H9 (cell line): ENCODE measurements around the gene DISC1. TPM values are rescaled to one million over a fixed set of nuclear protein-coding genes. Genes with fewer than 3 reads are reported as not detected.

Source experiments
- DNase-seq: peaks from one replicate; pipeline ENCODE4 v3.0.0-alpha.2; 2017
- H2AFZ ChIP-seq: one replicate; pipeline ENCODE4 v1.6.1; 2013; ENCODE audit warnings: mild to moderate bottlenecking, low read length, control low read depth, moderate library complexity
- H2AK5ac ChIP-seq: 2 replicates; pipeline ENCODE4 v1.6.1; 2013; ENCODE audit warnings: low read length, control low read depth, mixed read lengths; ENCODE audit not compliant: insufficient read length
- H2BK120ac ChIP-seq: one replicate; pipeline ENCODE4 v1.6.1; 2013; ENCODE audit warnings: low read depth, mild to moderate bottlenecking, low read length, control low read depth, inconsistent platforms; ENCODE audit not compliant: poor library complexity, severe bottlenecking
- H2BK12ac ChIP-seq: 2 replicates; pipeline ENCODE4 v1.6.1; 2013; ENCODE audit warnings: low read length, control low read depth, mixed read lengths, low read depth; ENCODE audit not compliant: insufficient read length
- H2BK15ac ChIP-seq: 2 replicates; pipeline ENCODE4 v1.6.1; 2013; ENCODE audit warnings: low read depth, low read length, control low read depth
- H2BK20ac ChIP-seq: one replicate; pipeline ENCODE4 v1.6.1; 2013; ENCODE audit warnings: low read depth, mild to moderate bottlenecking, low read length, control low read depth, inconsistent platforms; ENCODE audit not compliant: poor library complexity, severe bottlenecking
- H2BK5ac ChIP-seq: 2 replicates; pipeline ENCODE4 v1.6.1; 2013; ENCODE audit warnings: low read length, control low read depth, mixed read lengths; ENCODE audit not compliant: insufficient read length
- H3K14ac ChIP-seq: 2 replicates; pipeline ENCODE4 v1.6.1; 2013; ENCODE audit warnings: low read length, control low read depth; ENCODE audit not compliant: insufficient read depth
- H3K18ac ChIP-seq: 2 replicates; pipeline ENCODE4 v1.6.1; 2013; ENCODE audit warnings: low read depth, mild to moderate bottlenecking, mixed read lengths, low read length, control low read depth; ENCODE audit not compliant: insufficient read length
- H3K23ac ChIP-seq: 2 replicates; pipeline ENCODE4 v1.6.1; 2013; ENCODE audit warnings: low read length, control low read depth, mixed read lengths, low read depth; ENCODE audit not compliant: insufficient read length
- H3K23me2 ChIP-seq: 2 replicates; pipeline ENCODE4 v1.6.1; 2013; ENCODE audit warnings: low read depth, mild to moderate bottlenecking, mixed read lengths, low read length, control low read depth; ENCODE audit not compliant: insufficient read length, poor library complexity, severe bottlenecking
- H3K27ac ChIP-seq: 2 replicates; pipeline ENCODE4 v1.5.1; 2013; ENCODE audit warnings: low read length, control low read depth, mixed read lengths, low read depth; ENCODE audit not compliant: insufficient read length
- H3K27me3 ChIP-seq: 2 replicates; pipeline ENCODE4 v1.6.1; 2013; ENCODE audit warnings: low read length, control low read depth, inconsistent platforms; ENCODE audit not compliant: insufficient read depth
- H3K4ac ChIP-seq: 2 replicates; pipeline ENCODE4 v1.6.1; 2013; ENCODE audit warnings: low read depth, mild to moderate bottlenecking, control low read depth, inconsistent platforms, low read length, moderate library complexity
- H3K4me1 ChIP-seq: 2 replicates; pipeline ENCODE4 v1.6.1; 2013; ENCODE audit warnings: low read length, control low read depth, inconsistent platforms; ENCODE audit not compliant: insufficient read depth
- H3K4me2 ChIP-seq: 2 replicates; pipeline ENCODE4 v1.6.1; 2013; ENCODE audit warnings: low read length, control low read depth, mixed read lengths; ENCODE audit not compliant: insufficient read length, insufficient read depth
- H3K56ac ChIP-seq: 2 replicates; pipeline ENCODE4 v1.6.1; 2013; ENCODE audit warnings: low read depth, mild to moderate bottlenecking, mixed read lengths, low read length, control low read depth; ENCODE audit not compliant: insufficient read length
- H3K79me1 ChIP-seq: 2 replicates; pipeline ENCODE4 v1.6.1; 2013; ENCODE audit warnings: low read depth, mild to moderate bottlenecking, moderate library complexity, low read length, control low read depth, inconsistent platforms; ENCODE audit not compliant: insufficient read depth, poor library complexity, severe bottlenecking
- H3K79me2 ChIP-seq: 2 replicates; pipeline ENCODE4 v1.6.1; 2013; ENCODE audit warnings: low read length, control low read depth, inconsistent platforms; ENCODE audit not compliant: insufficient read depth
- H3K9ac ChIP-seq: 2 replicates; pipeline ENCODE4 v1.6.1; 2013; ENCODE audit warnings: low read length, control low read depth, mixed read lengths; ENCODE audit not compliant: insufficient read length; ENCODE audit errors: extremely low read depth
- H3K9me3 ChIP-seq: one replicate; pipeline ENCODE4 v1.6.1; 2013; ENCODE audit warnings: low read depth, low read length, inconsistent platforms; ENCODE audit not compliant: control insufficient read depth
- H3T11ph ChIP-seq: one replicate; pipeline ENCODE4 v1.6.1; 2013; ENCODE audit warnings: mild to moderate bottlenecking, low read length, control low read depth, inconsistent platforms
- H4K20me1 ChIP-seq: one replicate; pipeline ENCODE4 v1.6.1; 2013; ENCODE audit not compliant: control insufficient read depth, insufficient read length, insufficient read depth
- H4K5ac ChIP-seq: 2 replicates; pipeline ENCODE4 v1.6.1; 2013; ENCODE audit warnings: low read depth, mild to moderate bottlenecking, mixed read lengths, low read length, control low read depth; ENCODE audit not compliant: insufficient read length
- H4K8ac ChIP-seq: replicated peaks from 2 replicates; pipeline ENCODE4 v1.6.1; 2013; ENCODE audit warnings: low read length, control low read depth, mixed read lengths, low read depth; ENCODE audit not compliant: insufficient read length
- H4K91ac ChIP-seq: 2 replicates; pipeline ENCODE4 v1.6.1; 2013; ENCODE audit warnings: low read depth, mild to moderate bottlenecking, moderate library complexity, mixed read lengths, low read length, control low read depth; ENCODE audit not compliant: insufficient read length
- H3K27ac Mint-ChIP-seq, 3 experiments: 2 replicates in 2 of 3; 3 replicates in 1 of 3; pipeline ENCODE4 v1.8.0; 2020 to 2021; ENCODE audit warnings: mixed read lengths in 3 of 3, mild to moderate bottlenecking in 1 of 3, moderate library complexity in 1 of 3
- H3K27me3 Mint-ChIP-seq: 2 replicates; pipeline ENCODE4 v1.8.0; 2021; ENCODE audit warnings: low read depth, mild to moderate bottlenecking, moderate library complexity, mixed read lengths
- H3K36me3 Mint-ChIP-seq, 3 experiments: 2 replicates in 2 of 3; 3 replicates in 1 of 3; pipeline ENCODE4 v1.8.0; 2020 to 2021; ENCODE audit warnings: low read depth in 3 of 3, mixed read lengths in 3 of 3; ENCODE audit not compliant: insufficient read depth in 1 of 3
- H3K4me1 Mint-ChIP-seq, 2 experiments: 2 replicates each; pipeline ENCODE4 v1.8.0; 2020; ENCODE audit warnings: mixed read lengths in 2 of 2
- H3K4me3 Mint-ChIP-seq, 2 experiments: 2 replicates in 1 of 2; 3 replicates in 1 of 2; pipeline ENCODE4 v1.8.0; 2020 to 2021; ENCODE audit warnings: mild to moderate bottlenecking in 2 of 2, mixed read lengths in 2 of 2, moderate library complexity in 1 of 2
- H3K9me3 Mint-ChIP-seq, 2 experiments: 2 replicates in 1 of 2; 3 replicates in 1 of 2; pipeline ENCODE4 v1.8.0; 2020; ENCODE audit warnings: mild to moderate bottlenecking in 2 of 2, mixed read lengths in 2 of 2, moderate library complexity in 1 of 2
- CTCF ChIP-seq: fragments of 200-600 bp; sonication (generic); conservative IDR thresholded peaks from 3 replicates; pipeline ENCODE4 v1.8.0; 2021; ENCODE audit warnings: antibody characterized with exemption, mild to moderate bottlenecking
- WGBS: extraction: QIAGEN DNeasy Blood & Tissue Kit; methylation state at CpG from one replicate; pipeline ENCODE4 v1.1.7; 2013; ENCODE audit warnings: missing lambda C conversion rate, low lambda C conversion rate, mixed read lengths; ENCODE audit not compliant: insufficient read length; ENCODE audit errors: extremely low coverage; 5-methylcytosine and 5-hydroxymethylcytosine counted together
- total RNA-seq: library from RNA; stranded (reverse); gene quantifications from 2 replicates; pipeline ENCODE4 v1.2.1, GENCODE V29; 2021

The DISC1 gene
- total RNA-seq, 1 experiment from 2014 or later: 2.5 TPM

GRCh38 chr1:231966983-231967382 lies 340.4 kb downstream of the DISC1 start:
- Histone ChIP-seq H4K5ac (no peak overlapping the region), H3K27me3 (no peaks in the 10 kb centered on the region), H3K79me1 (no peaks in the 10 kb centered on the region), H3K27ac (no peak overlapping the region), H4K20me1 (no peaks in the 10 kb centered on the region), H3K4ac (no peak overlapping the region), H3K9ac (no peak overlapping the region), H3K23ac (no peak overlapping the region), H2AK5ac (no peak overlapping the region), H3K4me2 (no peak overlapping the region), H2BK12ac (no peak overlapping the region), H2BK5ac (no peak overlapping the region), H3K23me2 (no peaks in the 10 kb centered on the region), H3K4me1 (peaks cover 2% of the 10 kb centered on the region; the same call in 1 of the 2 replicates), H2AFZ (no peak overlapping the region), H3K9me3 (no peaks in the 10 kb centered on the region), H3T11ph (no peak overlapping the region), H3K56ac (no peak overlapping the region), H3K18ac (no peak overlapping the region), H2BK20ac (no peak overlapping the region), H2BK15ac (no peak overlapping the region), H2BK120ac (no peak overlapping the region), H3K79me2 (no peaks in the 10 kb centered on the region), H3K14ac (no peak overlapping the region), H4K91ac (no peak overlapping the region), H4K8ac (no peak overlapping the region)
- Mint-ChIP-seq H3K27ac (no peak overlapping the region), H3K9me3 (no peaks in the 10 kb centered on the region; a peak in 2 of 5 replicates), H3K36me3 (no peaks in the 10 kb centered on the region; a peak in 1 of 7 replicates), H3K4me3 (no peak overlapping the region), H3K27me3 (peaks cover 5% of the 10 kb centered on the region), H3K4me1 (peaks cover 7 to 14% of the 10 kb centered on the region in 2 experiments)
- TF ChIP-seq CTCF: peak; percentile 55
- no peak for DNase-seq
- no CpG with 5 or more reads among the region's 2 CpGs for WGBS
